Measurements from ENCODE around the gene FUT3.

DNA sequence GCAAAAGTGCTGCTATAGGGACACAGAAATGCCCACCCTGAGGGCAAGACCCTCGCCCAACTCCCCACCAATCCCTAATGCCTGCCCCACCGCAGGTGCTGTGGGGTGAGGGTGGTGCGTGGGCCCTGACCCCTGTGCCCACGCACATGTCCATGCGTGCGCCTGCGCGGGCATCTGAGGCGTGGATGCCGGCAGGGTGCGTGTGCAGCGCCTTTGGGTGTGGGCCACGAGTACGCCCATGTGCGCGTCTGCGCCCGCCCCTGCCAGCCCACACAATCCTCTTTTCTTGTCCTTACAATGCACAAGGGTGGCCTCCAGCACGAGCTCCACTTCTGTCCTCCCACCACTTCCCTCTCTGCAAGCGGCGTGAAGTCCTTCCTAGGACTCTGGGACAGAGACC lies 26.1 kb downstream of the FUT3 start:
- TF ChIP-seq, protein P1, sequence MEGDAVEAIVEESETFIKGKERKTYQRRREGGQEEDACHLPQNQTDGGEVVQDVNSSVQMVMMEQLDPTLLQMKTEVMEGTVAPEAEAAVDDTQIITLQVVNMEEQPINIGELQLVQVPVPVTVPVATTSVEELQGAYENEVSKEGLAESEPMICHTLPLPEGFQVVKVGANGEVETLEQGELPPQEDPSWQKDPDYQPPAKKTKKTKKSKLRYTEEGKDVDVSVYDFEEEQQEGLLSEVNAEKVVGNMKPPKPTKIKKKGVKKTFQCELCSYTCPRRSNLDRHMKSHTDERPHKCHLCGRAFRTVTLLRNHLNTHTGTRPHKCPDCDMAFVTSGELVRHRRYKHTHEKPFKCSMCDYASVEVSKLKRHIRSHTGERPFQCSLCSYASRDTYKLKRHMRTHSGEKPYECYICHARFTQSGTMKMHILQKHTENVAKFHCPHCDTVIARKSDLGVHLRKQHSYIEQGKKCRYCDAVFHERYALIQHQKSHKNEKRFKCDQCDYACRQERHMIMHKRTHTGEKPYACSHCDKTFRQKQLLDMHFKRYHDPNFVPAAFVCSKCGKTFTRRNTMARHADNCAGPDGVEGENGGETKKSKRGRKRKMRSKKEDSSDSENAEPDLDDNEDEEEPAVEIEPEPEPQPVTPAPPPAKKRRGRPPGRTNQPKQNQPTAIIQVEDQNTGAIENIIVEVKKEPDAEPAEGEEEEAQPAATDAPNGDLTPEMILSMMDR (IDR thresholded peaks at IDR 0.05; ENCODE audit: poor library complexity), result no peak
- TF ChIP-seq EZH2 (IDR thresholded peaks at IDR 0.05; ENCODE audit: borderline replicate concordance) (no peak), EZH2phosphoT487 (IDR thresholded peaks at IDR 0.05; ENCODE audit: low read depth, severe bottlenecking, unreplicated experiment) (no peak)
